NCI-H526 treated with DMSO at 0.1 percent for 48 hours (cell line): Measurements from ENCODE around the gene KRTAP4-12.
"Not testable (repeated sequence)": the region's sequence is repeated elsewhere in the genome, so short reads cannot be mapped to it uniquely, and the experiment has no call there.

ENCODE experiments used
- DNase-seq: peaks from one replicate; lab custom pipeline; 2025; lab: John Stamatoyannopoulos, UW

The KRTAP4-12 gene

DNA sequence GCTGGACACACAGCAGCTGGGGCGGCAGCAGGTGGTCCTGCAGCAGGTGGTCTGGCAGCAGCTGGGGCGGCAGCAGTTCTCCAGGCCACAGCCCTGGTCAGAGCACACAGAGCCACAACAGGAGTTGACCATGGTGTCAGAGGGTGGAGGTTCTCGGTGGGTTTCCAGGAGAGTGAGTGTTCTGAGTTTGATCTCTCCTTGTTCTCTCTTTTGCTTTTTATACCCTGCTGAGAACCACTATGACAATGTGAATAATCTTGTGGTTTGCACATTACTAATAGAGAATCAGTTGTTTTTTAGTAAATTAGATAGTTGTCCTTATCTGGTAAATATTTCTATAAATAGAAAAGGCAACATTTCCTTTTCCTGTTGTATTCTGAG, at the start of gene KRTAP4-12:
Gene KRTAP4-12 (minus strand): TSS at position 192 of the 381 bp plus-strand sequence. CDS start 60 bp downstream, at position 132.
- not testable (repeated sequence) for DNase-seq

DNA sequence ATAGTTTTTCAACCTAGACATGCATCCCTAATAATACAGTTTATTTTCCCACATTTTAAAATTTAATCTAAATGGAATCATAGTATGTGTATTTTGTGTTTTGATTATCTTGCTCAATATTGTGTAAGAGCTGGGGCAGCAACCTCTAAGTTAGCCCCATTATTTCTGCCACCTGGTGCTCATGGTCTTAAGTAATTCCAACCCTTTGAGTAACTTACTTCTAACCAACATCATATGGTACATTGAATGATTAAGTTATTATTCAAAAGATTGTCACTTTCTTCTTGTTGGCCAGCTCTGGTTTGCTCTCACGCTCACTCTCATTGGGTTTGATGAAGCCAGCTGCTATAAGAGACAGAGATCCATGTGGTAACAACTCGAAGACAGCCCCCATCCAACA, 47.9 kb upstream of the KRTAP4-12 start:
- DNase-seq: no peak

DNA sequence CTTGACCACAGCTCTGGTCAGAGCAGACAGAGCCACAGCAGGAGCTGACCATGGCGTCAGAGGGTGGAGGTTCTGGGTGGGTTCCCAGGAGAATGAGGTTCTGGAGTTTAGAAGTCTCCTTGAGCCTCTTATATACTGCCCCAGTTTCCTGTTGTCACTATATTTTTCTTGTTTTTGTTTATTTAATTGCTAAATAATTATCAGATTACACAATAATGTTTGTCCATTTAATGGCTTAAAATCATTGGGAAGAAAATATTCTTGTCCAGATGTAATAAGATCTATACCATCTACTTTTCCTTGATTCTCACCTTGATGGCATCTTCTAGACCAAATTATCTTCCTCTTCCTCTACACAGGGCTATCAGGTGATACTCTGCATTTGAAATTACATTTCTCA, 44.1 kb upstream of the KRTAP4-12 start, which contains the start of gene KRTAP4-3:
Gene KRTAP4-3 (minus strand): TSS at position 101 of the 400 bp plus-strand sequence. CDS start 49 bp downstream, at position 52.
- no peak for DNase-seq

DNA sequence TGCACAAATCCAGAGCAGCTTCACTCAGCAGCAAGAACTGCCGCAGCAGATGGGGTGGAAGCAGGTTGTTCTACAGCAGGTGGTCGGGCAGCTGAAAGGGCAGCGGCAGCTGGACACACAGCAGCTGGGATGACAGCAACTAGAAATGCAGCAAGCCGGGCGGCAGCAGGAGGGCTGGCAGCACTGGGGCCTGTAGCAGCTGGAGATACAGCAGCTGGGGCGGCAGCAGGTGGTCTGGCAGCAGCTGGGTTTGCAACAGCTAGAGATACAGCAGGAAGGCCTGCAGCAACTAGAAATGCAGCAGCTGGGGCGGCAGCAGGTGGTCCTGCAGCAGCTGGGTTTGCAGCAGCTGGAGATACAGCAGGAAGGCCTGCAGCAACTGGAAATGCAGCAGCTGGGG, 43.6 kb upstream of the KRTAP4-12 start:
- no peak for DNase-seq

DNA sequence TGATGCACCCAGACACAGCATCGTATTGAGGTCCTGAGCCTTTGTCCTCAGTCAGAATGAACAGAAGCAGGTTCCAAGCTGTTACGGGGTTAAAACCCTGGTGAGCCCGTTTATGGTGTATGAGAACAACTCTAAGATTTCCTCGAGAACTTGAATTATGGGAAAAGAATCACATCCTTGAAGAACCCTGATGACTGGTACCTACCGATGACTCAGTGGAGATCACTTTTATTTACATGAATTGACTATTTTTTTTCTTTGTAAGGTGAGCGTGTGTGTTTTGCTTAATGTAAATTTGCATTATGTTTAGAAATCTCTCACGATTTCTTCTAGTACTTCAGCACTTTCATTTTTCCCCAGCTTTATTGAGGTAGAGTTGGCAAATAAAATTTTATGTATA, 39.8 kb upstream of the KRTAP4-12 start:
- DNase-seq: no peak

DNA sequence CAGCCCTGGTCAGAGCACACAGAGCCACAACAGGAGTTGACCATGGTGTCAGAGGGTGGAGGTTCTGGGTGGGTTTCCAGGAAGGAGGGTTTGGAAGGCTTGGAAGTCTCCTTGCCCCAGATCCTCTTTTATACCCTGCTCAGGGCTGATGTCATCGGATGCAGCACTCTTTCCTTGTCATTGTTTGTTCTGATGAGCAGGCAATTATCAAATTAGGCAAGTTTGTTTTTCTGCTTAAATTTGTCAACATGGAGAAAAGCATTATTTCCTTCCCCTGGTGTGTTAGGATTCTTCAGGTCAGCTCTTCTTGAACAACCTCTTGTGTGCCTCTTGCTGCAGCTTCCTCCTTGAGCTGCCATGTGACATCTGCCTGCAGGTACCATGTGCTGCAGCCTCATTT, 36.7 kb upstream of the KRTAP4-12 start, which contains the start of gene KRTAP4-4:
Gene KRTAP4-4 (minus strand): TSS at position 101 of the 400 bp plus-strand sequence. CDS start 57 bp downstream, at position 44.
- no peak for DNase-seq

DNA sequence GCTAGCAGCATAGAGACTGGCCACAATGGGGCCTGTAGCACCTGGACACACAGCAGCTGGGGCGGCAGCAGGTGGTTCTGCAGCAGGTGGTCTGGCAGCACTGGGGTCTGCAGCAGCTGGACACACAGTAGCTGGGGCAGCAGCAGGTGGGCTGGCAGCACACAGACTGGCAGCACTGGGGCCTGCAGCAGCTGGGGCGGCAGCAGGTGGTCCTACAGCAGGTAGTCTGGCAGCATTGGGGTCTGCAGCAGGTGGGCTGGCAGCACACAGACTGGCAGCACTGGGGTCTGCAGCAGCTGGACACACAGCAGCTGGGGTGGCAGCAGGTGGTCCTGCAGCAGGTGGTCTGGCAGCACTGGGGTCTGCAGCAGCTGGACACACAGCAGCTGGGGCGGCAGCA, 36.2 kb upstream of the KRTAP4-12 start:
- not testable (repeated sequence) for DNase-seq

DNA sequence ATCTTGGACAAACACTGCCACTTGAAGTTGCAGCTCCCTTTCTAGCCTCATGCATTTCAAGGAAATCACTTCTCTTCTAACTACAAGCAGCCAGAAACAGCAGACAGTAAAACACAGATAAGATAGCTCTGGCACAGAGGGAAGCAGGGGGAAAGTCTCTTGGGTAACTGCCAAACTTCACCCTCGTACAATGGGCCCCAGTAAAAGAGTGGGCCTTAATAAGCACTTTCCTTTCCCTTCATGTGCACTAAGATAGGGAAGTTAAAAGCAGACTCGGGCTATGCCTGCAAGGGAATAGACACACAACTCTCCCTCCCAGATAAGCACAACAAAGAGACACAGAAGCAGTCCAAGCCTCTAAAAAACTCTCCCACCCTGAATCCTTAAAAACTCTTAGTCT, 29.9 kb upstream of the KRTAP4-12 start:
- peak; percentile 42 for DNase-seq

DNA sequence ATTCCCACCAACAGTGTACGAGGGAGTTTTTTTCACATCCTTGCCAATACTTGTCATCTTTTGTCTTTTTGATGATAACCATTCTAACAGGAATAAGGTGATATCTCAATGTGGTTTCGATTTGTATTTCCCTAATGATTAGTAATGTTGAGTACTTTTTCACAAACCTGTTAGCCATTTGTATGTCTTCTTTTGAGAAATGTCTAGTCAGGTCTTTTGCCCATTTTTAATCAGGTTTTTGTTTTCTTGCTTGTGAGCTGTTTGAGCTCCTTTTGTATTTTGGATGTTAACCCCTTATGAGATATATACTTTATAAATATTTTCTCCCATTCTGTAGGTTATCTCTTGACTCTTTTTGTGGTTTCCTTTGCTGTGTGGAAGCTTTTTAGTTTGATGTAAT, 27.5 kb upstream of the KRTAP4-12 start:
- no peak for DNase-seq

DNA sequence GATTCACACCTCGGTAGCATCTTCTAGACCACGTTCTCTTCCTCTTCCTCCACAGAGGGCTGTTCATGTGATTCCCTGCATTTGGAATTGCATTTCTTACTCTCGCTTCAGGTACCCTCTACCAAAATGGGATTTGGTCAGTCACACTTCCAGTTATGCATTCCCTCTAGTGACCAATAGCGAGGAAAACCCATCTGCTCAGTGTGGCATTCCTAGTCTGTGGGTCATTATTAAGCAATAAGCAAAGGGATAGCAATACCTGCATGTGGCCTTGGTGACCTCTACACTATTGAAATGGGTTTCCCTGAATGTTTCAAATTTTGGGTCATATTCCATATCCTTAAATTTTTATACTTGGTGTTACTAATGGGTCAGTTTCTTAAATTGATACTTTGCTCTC, 26.0 kb upstream of the KRTAP4-12 start:
- DNase-seq: no peak

DNA sequence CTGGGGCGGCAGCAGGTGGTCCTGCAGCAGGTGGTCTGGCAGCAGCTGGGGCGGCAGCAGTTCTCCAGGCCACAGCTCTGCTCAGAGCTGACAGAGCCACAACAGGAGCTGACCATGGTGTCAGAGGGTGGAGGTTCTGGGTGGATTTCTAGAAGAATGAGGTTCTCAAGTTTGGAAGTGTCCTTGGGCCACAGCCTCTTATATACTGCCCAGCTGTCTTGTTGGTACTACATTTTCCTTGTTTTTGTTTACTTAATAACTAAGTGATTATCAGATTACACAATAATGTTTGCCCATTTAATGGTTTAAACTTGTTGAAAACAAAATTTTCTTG, 25.6 kb upstream of the KRTAP4-12 start, which contains the start of gene KRTAP4-5:
Gene KRTAP4-5 (minus strand): TSS at position 174 of the 334 bp plus-strand sequence. CDS start 58 bp downstream, at position 116.
- no peak for DNase-seq

DNA sequence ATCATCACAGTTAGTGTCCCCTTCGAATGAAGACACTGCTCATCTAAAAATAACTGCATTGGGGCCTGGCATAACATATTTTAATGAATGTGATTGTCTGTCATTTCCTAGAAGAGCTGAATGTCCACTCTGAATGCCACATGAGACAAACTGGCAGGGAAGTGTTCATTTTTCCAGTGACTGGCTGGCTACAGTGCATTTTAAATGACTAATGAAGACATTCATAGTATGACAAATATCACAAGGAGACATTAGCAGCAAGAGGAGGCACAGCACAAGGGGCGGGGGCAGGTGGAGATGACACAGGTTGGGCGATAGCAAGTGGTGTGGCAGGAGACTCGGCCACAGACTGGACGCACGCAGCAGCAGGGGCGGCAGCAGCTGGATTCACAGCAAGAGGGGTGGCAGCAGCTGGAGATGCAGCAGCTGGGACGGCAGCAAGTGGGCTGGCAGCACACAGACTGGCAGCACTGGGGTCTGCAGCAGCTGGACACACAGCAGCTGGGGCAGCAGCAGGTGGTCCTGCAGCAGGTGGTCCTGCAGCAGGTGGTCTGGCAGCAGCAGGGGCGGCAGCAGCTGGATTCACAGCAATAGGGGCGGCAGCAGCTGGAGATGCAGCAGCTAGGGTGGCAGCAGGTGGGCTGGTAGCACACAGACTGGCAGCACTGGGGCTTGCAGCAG, 25.1 kb upstream of the KRTAP4-12 start:
- DNase-seq: not testable (repeated sequence)

DNA sequence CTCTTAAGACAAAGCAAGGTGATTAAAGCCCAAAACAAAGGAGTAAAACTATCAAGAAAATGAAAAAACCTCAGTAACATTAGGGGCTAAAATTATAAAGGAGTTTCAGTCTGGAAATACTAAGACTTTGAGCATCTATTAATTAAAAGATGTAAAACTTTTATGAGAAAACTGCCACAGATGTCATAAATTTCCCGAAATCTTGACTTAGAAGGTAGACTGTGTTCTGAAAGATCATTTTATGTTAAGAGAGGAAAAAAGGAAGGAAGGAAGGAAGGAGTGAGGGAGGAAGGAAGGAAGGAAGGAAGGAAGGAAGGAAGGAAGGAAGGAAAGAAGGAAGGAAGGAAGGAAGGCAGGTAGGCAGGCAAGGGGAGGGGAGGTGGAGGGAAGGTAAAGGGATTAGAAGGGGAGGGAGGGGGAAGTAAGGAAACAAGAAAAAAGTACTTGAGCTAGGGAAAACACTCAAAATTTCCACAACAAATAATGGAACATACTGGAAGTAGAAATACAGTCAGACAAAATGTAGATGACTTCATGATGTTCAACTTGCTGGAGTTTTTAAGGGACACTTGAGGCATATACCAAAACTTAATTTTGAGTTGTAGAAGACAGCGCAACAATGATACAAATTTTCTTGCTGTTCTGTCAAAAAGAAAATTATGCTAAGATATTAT, 23.7 kb upstream of the KRTAP4-12 start:
- no peak for DNase-seq

DNA sequence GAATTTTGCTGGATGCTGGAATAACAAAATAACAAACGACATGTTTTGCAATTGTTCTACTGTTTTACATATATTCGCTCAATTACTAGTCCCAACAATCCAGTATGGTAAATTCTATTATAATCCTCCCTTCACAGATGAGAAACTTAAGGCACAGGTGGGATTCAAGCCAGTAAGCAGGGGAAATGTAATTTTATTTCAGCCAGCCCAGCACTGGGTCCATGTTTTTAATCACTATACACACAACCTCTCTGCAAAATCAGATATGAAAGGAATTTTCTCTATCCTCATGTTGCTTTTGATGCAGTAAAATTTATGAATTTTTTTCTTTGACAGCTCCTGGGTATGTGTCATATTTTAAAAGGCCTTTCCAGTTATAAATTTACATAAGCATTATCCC, 21.3 kb upstream of the KRTAP4-12 start:
- DNase-seq: no peak

DNA sequence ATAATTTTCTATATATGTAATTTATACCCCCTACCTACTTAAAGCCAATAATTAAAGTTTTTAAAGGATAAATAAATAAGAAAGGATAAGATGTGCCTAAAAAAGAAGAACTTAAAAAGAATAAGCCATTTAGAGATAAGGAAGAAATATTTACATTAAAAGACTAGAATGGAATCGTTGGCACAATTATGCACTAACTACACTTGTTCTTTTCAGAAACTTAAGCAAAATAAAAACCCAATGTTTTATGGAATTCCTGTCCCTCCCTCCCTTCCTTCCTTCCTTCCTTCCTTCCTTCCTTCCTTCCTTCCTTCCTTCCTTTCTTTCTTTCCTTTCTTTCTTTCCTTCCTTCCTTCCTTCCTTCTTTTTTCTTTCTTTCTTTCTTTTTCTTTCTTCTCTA, 20.9 kb upstream of the KRTAP4-12 start:
- no peak for DNase-seq

DNA sequence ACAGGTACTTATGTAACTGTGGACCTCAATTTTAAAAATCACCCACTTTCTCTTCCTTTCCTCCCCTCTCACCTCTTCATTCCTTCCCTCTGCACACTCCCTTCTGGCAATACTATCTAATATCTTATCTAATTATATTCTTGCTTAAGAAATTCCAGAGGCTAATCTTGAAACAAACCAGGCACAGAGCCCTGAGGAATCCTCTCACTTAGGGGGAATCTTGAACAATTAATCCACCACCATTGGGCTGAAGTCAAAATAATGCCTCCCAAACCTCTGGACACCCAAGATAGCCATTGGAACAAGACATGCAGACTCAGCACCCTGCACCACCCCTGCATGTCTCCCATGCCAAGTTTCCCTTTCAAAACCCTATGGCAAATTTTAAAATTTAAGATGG, 17.4 kb upstream of the KRTAP4-12 start:
- DNase-seq: no peak

DNA sequence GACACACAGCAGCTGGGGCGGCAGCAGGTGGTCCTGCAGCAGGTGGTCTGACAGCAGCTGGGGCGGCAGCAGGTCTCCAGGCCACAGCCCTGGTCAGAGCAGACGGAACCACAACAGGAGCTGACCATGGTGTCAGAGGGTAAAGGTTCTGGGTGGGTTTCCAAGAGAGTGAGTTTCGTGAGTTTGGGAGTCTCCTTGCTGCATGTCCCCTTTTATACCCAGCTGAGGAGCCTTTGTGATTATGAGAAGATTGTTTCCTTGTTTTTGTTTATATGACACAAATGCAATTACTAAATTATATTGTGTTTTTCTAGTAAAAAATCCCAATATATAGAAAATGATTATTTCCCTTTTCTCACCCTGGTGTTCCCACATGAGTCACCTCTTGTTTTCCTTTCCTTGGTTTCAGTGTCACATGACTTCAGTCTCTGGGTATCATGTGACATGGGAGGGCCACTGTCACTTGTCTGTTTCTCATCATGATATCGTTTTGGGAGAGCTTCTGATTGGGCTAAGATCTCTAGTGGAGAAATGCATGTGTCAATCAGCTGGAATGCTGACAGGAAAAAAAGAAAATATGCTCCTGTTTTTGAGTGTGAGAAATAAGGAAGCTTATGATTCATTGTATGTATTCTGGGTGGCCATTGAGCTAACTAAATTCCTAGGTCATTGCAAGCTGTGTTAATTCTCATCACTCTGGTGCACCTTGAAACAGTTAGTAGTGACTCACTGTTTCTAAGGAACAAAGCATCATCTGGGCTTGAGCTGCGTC, 16.6 kb upstream of the KRTAP4-12 start, which contains the start of gene KRTAP4-6:
Gene KRTAP4-6 (minus strand): TSS at position 185 of the 772 bp plus-strand sequence. CDS start 57 bp downstream, at position 128.
- no peak for DNase-seq

DNA sequence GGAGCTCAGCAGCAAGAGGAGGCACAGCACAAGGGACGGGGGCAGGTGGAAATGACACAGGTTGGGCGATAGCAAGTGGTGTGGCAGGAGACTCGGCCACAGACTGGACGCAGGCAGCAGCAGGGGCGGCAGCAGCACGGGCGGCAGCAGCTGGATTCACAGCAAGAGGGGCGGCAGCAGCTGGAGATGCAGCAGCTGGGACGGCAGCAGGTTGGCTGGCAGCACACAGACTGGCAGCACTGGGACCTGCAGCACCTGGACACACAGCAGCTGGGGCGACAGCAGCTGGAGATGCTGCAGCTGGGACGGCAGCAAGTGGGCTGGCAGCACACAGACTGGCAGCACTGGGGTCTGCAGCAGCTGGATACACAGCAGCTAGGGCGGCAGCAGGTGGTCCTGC, 15.9 kb upstream of the KRTAP4-12 start:
- not testable (repeated sequence) for DNase-seq

DNA sequence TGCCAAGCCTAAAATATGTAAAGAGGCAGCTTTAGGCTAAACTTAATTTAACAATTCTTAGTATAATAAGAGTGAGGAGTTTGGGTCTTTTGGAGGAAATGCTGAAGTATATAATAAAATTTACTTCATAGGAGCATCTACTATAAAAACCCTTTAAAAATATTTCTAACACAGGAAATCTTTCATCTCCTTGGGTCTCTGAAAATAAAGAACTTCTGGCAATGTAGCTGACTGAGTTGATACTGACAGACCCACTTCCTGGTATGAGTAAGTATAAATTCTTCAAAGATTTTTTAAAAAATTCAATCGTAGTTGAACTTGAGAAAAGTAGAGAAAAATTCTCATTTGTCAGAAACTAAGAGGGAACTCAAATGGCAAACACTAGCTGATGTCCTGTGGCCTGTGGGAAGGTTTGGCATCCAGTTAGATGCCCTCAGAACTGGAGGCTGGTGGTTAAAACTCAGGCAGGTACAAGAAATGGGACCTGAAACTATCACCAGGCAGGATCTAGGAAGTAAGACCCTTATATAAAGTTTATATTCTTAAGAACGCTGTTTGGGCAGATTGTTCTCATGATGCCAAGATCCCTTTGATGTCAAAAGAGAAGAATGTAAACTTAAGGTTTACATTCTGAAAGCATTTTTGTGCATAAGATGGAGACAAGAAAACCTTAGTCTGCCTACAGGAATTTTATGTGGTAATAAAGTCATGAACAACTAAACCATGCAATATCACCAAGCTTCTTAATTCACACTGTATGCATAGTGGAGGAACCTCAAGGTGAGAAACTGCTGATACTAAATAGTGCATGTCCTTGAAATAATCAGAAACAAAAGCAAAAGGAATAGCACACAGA, 10.1 kb upstream of the KRTAP4-12 start:
- no peak for DNase-seq

DNA sequence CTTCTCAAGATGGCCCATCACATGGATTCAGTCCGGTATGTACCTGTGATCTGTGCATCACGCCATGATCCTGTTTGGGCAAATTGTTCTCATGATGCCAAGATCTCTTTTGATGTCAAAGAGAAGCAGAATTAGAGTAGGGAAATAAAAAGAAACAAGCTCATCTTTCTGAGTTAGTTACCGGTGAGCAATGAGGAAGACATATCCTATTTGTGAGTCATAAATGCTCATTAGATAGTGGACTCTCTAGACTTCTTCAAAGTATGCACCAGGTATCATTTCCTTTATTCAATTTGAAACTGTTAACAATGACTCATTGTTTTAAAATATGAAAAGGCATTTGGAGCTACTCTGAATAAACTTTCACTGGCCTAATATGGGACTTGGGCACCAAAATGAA, 8.0 kb upstream of the KRTAP4-12 start:
- no peak for DNase-seq

DNA sequence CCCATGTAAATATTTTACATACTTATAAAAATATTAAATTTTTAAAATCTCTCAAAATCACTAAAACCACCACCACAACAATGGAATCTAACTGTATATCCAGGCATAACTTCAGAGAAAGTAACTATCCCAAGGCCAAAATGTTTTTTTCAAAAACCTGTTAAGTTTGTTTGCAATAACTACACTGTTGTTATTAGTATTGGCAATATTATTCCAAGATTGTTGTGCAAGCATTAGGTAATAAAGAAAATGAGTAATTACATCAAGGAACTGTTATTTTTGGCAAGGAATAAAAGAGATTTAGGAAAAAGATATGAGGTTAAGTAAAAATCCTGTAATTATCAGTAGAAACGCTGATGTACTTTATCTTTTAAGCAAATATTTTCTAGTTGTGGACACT, 3.4 kb upstream of the KRTAP4-12 start:
- no peak for DNase-seq

DNA sequence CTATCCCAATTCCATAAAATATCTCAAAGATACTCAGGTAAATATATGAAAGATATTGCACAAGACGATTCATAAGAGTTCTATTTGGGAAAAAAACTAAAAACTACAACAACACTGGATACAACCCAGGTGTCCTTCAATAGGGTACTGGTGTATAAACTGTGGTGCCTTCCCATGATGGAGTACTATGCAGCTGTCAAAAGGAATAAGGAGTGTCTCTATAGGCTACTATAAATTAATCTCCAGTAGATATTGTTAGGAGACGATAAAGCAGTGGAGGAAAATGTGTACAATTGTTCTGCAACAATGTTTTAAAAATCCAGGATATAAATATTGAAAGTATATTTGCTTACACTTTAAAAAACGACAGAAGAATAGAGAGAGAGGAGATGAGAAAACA, 2.4 kb upstream of the KRTAP4-12 start:
- DNase-seq: no peak
